GM23338 (cell line): Measurements from ENCODE around the gene CGRRF1. TPM values are rescaled to one million over a fixed set of nuclear protein-coding genes. Genes with fewer than 3 reads are reported as not detected.
A peak's percentile ranks its signal among the peaks of the same experiment; 100 is the strongest.

Source experiments
- ATAC-seq: fragments of 200-7000 bp; cut with Tn5 transposase; 3 replicates; pipeline ENCODE4 v1.9.1; 2020
- DNase-seq: peaks from one replicate; pipeline ENCODE4 v3.0.0-alpha.2; 2015; ENCODE audit warnings: low spot score
- H2AFZ ChIP-seq: fragments of 200-600 bp; sonication (generic); 2 replicates; pipeline ENCODE4 v1.8.0; 2016; ENCODE audit warnings: antibody characterized with exemption, mild to moderate bottlenecking, moderate library complexity
- H3F3A ChIP-seq: fragments of 200-600 bp; sonication (generic); replicated peaks from 2 replicates; pipeline ENCODE4 v1.8.0; 2017; ENCODE audit warnings: antibody characterized with exemption, mixed run types, low read depth
- H3K27ac ChIP-seq: fragments of 200-600 bp; sonication (generic); 2 replicates; pipeline ENCODE4 v1.6.1; 2016; ENCODE audit warnings: low read depth
- H3K27me3 ChIP-seq: fragments of 200-600 bp; sonication (generic); 2 replicates; pipeline ENCODE4 v1.8.0; 2016; ENCODE audit warnings: mild to moderate bottlenecking, mixed run types, moderate library complexity; ENCODE audit not compliant: insufficient read depth
- H3K36me3 ChIP-seq: fragments of 200-600 bp; sonication (generic); 2 replicates; pipeline ENCODE4 v1.8.0; 2016; ENCODE audit warnings: mild to moderate bottlenecking; ENCODE audit not compliant: insufficient read depth
- H3K4me1 ChIP-seq: fragments of 200-600 bp; sonication (generic); 2 replicates; pipeline ENCODE4 v1.8.0; 2016; ENCODE audit warnings: mild to moderate bottlenecking, moderate library complexity; ENCODE audit not compliant: insufficient read depth
- H3K4me2 ChIP-seq: fragments of 200-600 bp; sonication (generic); 2 replicates; pipeline ENCODE4 v1.7.1; 2017; ENCODE audit warnings: mixed run types
- H3K4me3 ChIP-seq: fragments of 200-600 bp; sonication (generic); 2 replicates; pipeline ENCODE4 v1.6.1; 2016; ENCODE audit warnings: mixed run types
- H3K79me2 ChIP-seq: fragments of 200-600 bp; sonication (generic); replicated peaks from 2 replicates; pipeline ENCODE4 v1.8.0; 2017; ENCODE audit warnings: mild to moderate bottlenecking; ENCODE audit not compliant: insufficient read depth
- H3K9me2 ChIP-seq: fragments of 200-600 bp; sonication (generic); 2 replicates; pipeline ENCODE4 v1.8.0; 2017; ENCODE audit not compliant: insufficient read depth
- H4K20me1 ChIP-seq: fragments of 200-600 bp; sonication (generic); replicated peaks from 2 replicates; pipeline ENCODE4 v1.8.0; 2017; ENCODE audit warnings: mild to moderate bottlenecking; ENCODE audit not compliant: insufficient read depth
- H3K27ac Mint-ChIP-seq: 2 replicates; pipeline ENCODE4 v1.8.0; 2020; ENCODE audit warnings: inconsistent platforms, mild to moderate bottlenecking, moderate library complexity, mixed read lengths
- H3K27me3 Mint-ChIP-seq: 3 replicates; pipeline ENCODE4 v1.8.0; 2022; ENCODE audit warnings: low read depth, mild to moderate bottlenecking, moderate library complexity, mixed read lengths, inconsistent platforms; ENCODE audit not compliant: insufficient read depth, poor library complexity
- H3K36me3 Mint-ChIP-seq: 3 replicates; pipeline ENCODE4 v1.8.0; 2021; ENCODE audit warnings: low read depth, mild to moderate bottlenecking, inconsistent platforms, moderate library complexity, mixed read lengths
- H3K4me1 Mint-ChIP-seq: 3 replicates; pipeline ENCODE4 v1.8.0; 2020; ENCODE audit warnings: mild to moderate bottlenecking, inconsistent platforms, mixed read lengths
- H3K4me3 Mint-ChIP-seq: 3 replicates; pipeline ENCODE4 v1.8.0; 2021; ENCODE audit warnings: moderate library complexity, mild to moderate bottlenecking, inconsistent platforms, mixed read lengths
- H3K9me3 Mint-ChIP-seq: 3 replicates; pipeline ENCODE4 v1.8.0; 2020; ENCODE audit warnings: moderate library complexity, mild to moderate bottlenecking, inconsistent platforms, mixed read lengths
- CREB1 ChIP-seq: fragments of 250-450 bp; sonication (Bioruptor Pico); IDR thresholded peaks from 2 replicates; pipeline ENCODE4 v1.5.0; 2020; ENCODE audit warnings: low read depth, mild to moderate bottlenecking, moderate library complexity
- CTCF ChIP-seq, 2 experiments: fragments of 200-600 bp in 1 of 2; sonication (generic) in 1 of 2; conservative IDR thresholded peaks; 2 replicates each; pipeline versions ENCODE4 v1.5.1 to v1.6.1; 2016 to 2017; ENCODE audit warnings: antibody characterized with exemption in 2 of 2, low read depth in 2 of 2, mild to moderate bottlenecking in 2 of 2, moderate library complexity in 1 of 2
- EZH2 ChIP-seq: fragments of 200-600 bp; sonication (generic); IDR thresholded peaks from one replicate; pipeline ENCODE4 v1.8.0; 2017; ENCODE audit warnings: antibody characterized with exemption, mild to moderate bottlenecking, low read depth; ENCODE audit not compliant: unreplicated experiment
- EZH2phosphoT487 ChIP-seq: fragments of 200-600 bp; sonication (generic); IDR thresholded peaks from one replicate; pipeline ENCODE4 v1.8.1; 2018; ENCODE audit warnings: antibody characterized with exemption; ENCODE audit not compliant: unreplicated experiment
- NANOG ChIP-seq: IDR thresholded peaks from 2 replicates; pipeline ENCODE4 v1.6.1; 2016; ENCODE audit warnings: antibody characterized with exemption, borderline replicate concordance
- POLR2AphosphoS5 ChIP-seq: IDR thresholded peaks from 2 replicates; pipeline ENCODE4 v1.6.1; 2016; ENCODE audit warnings: antibody characterized with exemption, low read depth
- REST ChIP-seq: IDR thresholded peaks from one replicate; pipeline ENCODE4 v1.6.1; 2018; ENCODE audit warnings: antibody characterized with exemption; ENCODE audit not compliant: unreplicated experiment
- ZNF114 ChIP-seq: fragments of 250-450 bp; sonication (Bioruptor Pico); IDR thresholded peaks from 2 replicates; pipeline ENCODE4 v1.5.0; 2020; ENCODE audit warnings: mild to moderate bottlenecking, moderate library complexity
- ZNF331 ChIP-seq: fragments of 250-450 bp; sonication (Bioruptor Pico); IDR thresholded peaks from 2 replicates; pipeline ENCODE4 v1.5.0; 2020; ENCODE audit warnings: low read depth, mild to moderate bottlenecking, moderate library complexity
- ZNF462 ChIP-seq: fragments of 250-450 bp; sonication (Bioruptor Pico); IDR thresholded peaks from 2 replicates; pipeline ENCODE4 v1.5.0; 2020; ENCODE audit warnings: mild to moderate bottlenecking, moderate library complexity
- polyA plus RNA-seq: library from polyadenylated mRNA; unstranded; fragments of >200 nt; fragmentation: Nextera tagmentation; extraction: Ambion mirVana; gene quantifications from 2 replicates; pipeline ENCODE4 v1.2.1, GENCODE V29; 2016
- total RNA-seq: library from RNA; depleted of rRNA; stranded (reverse); fragments of >200 nt; shearing (Covaris generic); gene quantifications from 2 replicates; pipeline ENCODE4 v1.2.3, GENCODE V29; 2014

CGRRF1 gene
- total and polyA plus RNA-seq, 2 experiments from 2014 or later: 18.8 to 28.3 TPM

GRCh38 chr14:54529811-54530210, 20.1 kb downstream of the CGRRF1 start:
- Histone ChIP-seq H3K4me3 (no peak overlapping the region), H3K36me3 (no peaks in the 10 kb centered on the region), H3F3A (no peaks in the 10 kb centered on the region), H3K4me1 (peaks cover 10% of the 10 kb centered on the region; the same call in 1 of the 2 replicates), H3K27me3 (no peaks in the 10 kb centered on the region), H3K27ac (no peak overlapping the region), H3K4me2 (no peak overlapping the region), H3K79me2 (no peaks in the 10 kb centered on the region), H2AFZ (no peak overlapping the region), H3K9me2 (no peaks in the 10 kb centered on the region), H4K20me1 (no peaks in the 10 kb centered on the region)
- H3K27me3 Mint-ChIP-seq: no peaks in the 10 kb centered on the region
- no peaks in the 10 kb centered on the region for H3K9me3 Mint-ChIP-seq
- no peak for TF ChIP-seq EZH2phosphoT487
- TF ChIP-seq POLR2AphosphoS5: no peak
- TF ChIP-seq CREB1 (CRISPR knock-in tag): no peak
- TF ChIP-seq REST: no peak
- TF ChIP-seq CTCF (conservative IDR thresholded peaks at IDR 0.05; ENCODE audit: low read depth in 2 of 2): no peak
- no peak for TF ChIP-seq ZNF331
- TF ChIP-seq NANOG: no peak
- no peak for TF ChIP-seq ZNF114 (CRISPR knock-in tag)
- DNase-seq: no peak
- peaks cover 5% of the 10 kb centered on the region; the same call in 2 of the 3 replicates for H3K36me3 Mint-ChIP-seq
- peaks cover 11% of the 10 kb centered on the region for H3K4me1 Mint-ChIP-seq
- no peak for ATAC-seq
- no peak overlapping the region for H3K4me3 Mint-ChIP-seq
- H3K27ac Mint-ChIP-seq: no peak overlapping the region

DNA sequence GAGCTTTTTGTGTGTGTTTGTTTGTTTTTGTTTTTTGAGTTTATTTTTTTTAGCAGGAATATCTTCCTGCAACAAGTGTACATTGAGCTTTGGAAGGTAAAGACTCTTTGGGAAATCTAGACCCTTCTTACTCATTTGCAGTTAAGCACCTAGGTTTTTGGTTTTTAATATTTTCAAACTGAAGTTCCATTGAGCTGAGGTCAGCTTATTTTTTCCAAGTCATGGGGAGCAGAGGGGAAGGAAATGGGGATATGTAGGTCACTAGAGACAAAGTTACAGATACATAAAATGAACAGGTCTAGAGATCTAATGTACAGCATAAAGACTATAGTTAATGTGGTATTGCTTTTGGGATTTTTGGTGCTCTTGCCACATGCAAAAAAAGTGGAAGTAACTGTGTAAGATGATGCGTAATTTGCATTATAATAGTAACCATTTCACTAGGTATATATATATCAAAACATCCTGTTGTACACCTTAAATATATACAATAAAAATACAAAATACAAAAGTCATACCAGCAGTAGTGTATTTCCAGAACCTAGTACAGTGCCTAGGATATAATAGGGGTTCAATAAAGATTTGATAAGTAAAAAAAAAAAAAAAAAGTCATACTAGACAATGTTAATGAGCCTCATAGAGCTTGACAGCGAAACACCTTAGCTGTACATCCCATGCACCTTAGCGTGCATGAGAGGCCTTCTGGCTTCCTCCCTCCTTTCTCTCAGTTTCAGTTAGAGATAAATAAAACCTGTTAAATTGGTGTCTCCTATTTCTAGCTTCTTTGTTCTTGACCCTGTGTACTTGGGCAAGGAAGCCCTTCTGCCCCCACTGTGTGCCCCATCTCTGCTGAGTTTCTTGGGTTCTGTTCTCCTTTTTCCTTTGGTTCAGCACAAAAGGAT, 22.7 kb downstream of the CGRRF1 start:
- Histone ChIP-seq H3K79me2 (no peaks in the 10 kb centered on the region), H2AFZ (no peak overlapping the region), H3K9me2 (no peaks in the 10 kb centered on the region), H3F3A (no peaks in the 10 kb centered on the region), H3K4me1 (peaks cover 22% of the 10 kb centered on the region), H3K36me3 (no peaks in the 10 kb centered on the region), H3K4me3 (no peak overlapping the region), H3K27me3 (no peaks in the 10 kb centered on the region), H3K27ac (peak overlapping the region; percentile 64), H3K4me2 (no peak overlapping the region), H4K20me1 (no peaks in the 10 kb centered on the region)
- H3K36me3 Mint-ChIP-seq: peaks cover 2% of the 10 kb centered on the region; the same call in 2 of the 3 replicates
- H3K27me3 Mint-ChIP-seq: no peaks in the 10 kb centered on the region
- peaks cover 22% of the 10 kb centered on the region for H3K4me1 Mint-ChIP-seq
- DNase-seq (no peak), ATAC-seq (no peak)
- H3K27ac Mint-ChIP-seq: peak overlapping the region; percentile 85
- H3K4me3 Mint-ChIP-seq: no peak overlapping the region
- H3K9me3 Mint-ChIP-seq: no peaks in the 10 kb centered on the region
- TF ChIP-seq EZH2: no peak
- no peak for TF ChIP-seq ZNF462
